Neutrophil (primary cell): ENCODE results near the gene PAXX.

ENCODE experiments used
- H3K27ac ChIP-seq: fragments of 200-600 bp; sonication (generic); 2 replicates; pipeline ENCODE4 v1.5.1; 2016; ENCODE audit warnings: mild to moderate bottlenecking, moderate library complexity
- H3K27me3 ChIP-seq: fragments of 200-600 bp; sonication (generic); 2 replicates; pipeline ENCODE4 v1.6.0; 2016; ENCODE audit warnings: mild to moderate bottlenecking
- H3K36me3 ChIP-seq: fragments of 200-600 bp; sonication (generic); 2 replicates; pipeline ENCODE4 v1.5.1; 2017
- H3K4me1 ChIP-seq, 2 experiments: fragments of 200-600 bp in 1 of 2; sonication (generic) in 1 of 2; 1 replicate in 1 of 2; 2 replicates in 1 of 2; pipeline versions ENCODE4 v1.5.1 to v1.6.1; 2013 to 2016; ENCODE audit warnings: low read depth in 1 of 2, low read length in 1 of 2, mild to moderate bottlenecking in 1 of 2, moderate library complexity in 1 of 2; ENCODE audit not compliant: control insufficient read depth in 1 of 2, insufficient read depth in 1 of 2
- H3K4me3 ChIP-seq, 2 experiments: fragments of 200-600 bp in 1 of 2; sonication (generic) in 1 of 2; 1 replicate in 1 of 2; 2 replicates in 1 of 2; pipeline ENCODE4 v1.5.1; 2013 to 2016; ENCODE audit warnings: low read depth in 1 of 2, low read length in 1 of 2, mild to moderate bottlenecking in 1 of 2, moderate library complexity in 1 of 2
- H3K9me3 ChIP-seq: fragments of 200-600 bp; sonication (generic); 2 replicates; pipeline ENCODE4 v1.5.1; 2016
- TF ChIP-seq, protein P1 (sequence below): fragments of 200-600 bp; sonication (generic); IDR thresholded peaks from 2 replicates; pipeline ENCODE4 v1.5.1; 2016; ENCODE audit warnings: antibody characterized with exemption

PAXX gene

DNA sequence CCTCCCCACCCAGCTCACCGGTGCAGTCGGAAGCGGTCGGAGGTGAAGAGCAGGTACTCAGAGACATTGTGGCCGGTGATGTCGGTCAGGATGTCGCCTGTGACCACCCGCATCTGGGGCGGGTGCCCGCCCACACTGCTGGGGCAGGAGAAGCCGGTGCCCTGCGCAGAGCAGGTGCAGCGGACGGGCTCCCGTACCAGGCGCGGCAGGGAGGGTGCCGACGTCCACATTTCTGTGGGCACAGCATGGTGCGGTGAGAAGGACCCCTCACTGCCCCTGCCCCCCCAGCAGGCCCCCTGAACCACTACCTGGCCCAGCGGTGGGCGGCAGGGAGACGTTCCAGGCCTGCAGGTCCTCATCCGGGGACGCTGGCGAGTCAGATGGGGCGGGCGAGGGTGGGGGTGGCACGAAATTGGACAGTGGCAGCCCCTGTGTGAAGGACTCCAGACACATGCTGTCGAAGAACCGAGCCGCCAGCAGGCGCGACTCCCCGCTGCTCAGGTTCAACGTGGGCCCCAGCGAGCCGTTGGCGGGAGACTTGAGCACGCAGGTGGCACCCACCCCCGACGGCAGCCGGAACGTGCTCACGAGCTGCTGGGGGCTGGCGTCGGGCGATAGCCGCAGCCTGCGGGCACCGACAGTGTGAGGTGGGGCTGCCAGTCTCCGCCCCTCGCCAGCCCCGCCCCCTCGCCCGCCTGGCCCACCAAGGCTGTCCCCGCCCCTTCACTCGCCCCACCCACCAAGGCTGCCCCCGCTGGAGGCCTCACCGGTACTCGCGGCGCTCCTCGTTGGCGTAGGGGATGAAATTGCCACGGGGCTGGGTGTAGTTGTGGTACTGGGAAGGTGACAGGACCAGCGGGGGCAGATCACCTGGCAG, 20.7 kb downstream of the PAXX start:
- H3K36me3 ChIP-seq: peaks cover 100% of the 10 kb centered on the region
- H3K27me3 ChIP-seq: no peaks in the 10 kb centered on the region
- H3K9me3 ChIP-seq: no peaks in the 10 kb centered on the region
- no peak overlapping the region for H3K4me3 ChIP-seq
- TF ChIP-seq, protein P1, sequence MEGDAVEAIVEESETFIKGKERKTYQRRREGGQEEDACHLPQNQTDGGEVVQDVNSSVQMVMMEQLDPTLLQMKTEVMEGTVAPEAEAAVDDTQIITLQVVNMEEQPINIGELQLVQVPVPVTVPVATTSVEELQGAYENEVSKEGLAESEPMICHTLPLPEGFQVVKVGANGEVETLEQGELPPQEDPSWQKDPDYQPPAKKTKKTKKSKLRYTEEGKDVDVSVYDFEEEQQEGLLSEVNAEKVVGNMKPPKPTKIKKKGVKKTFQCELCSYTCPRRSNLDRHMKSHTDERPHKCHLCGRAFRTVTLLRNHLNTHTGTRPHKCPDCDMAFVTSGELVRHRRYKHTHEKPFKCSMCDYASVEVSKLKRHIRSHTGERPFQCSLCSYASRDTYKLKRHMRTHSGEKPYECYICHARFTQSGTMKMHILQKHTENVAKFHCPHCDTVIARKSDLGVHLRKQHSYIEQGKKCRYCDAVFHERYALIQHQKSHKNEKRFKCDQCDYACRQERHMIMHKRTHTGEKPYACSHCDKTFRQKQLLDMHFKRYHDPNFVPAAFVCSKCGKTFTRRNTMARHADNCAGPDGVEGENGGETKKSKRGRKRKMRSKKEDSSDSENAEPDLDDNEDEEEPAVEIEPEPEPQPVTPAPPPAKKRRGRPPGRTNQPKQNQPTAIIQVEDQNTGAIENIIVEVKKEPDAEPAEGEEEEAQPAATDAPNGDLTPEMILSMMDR: no peak
- H3K27ac ChIP-seq: no peak overlapping the region
- H3K4me1 ChIP-seq: no peaks in the 10 kb centered on the region

DNA sequence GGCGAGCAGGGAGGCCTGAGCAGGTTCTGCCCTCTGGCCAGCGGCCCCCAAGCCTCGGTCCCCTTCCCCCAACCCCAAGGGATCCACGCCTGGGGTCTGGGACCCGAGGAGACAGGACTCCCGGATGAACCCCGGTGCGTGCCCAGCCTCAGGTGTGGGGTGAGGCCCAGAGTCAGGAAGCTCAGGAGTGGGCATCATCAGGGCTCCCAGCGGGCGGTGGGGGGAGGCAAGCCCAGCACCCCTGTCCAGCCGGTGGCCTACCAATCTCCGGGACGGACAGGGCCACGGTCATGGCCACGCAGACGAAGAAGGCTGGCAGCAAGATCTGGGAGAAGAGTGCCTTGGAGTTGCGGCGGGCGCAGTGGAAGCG, 21.3 kb downstream of the PAXX start:
- H3K4me3 ChIP-seq: no peak overlapping the region
- no peak overlapping the region for H3K27ac ChIP-seq
- H3K36me3 ChIP-seq: peaks cover 98% of the 10 kb centered on the region
- no peaks in the 10 kb centered on the region for H3K4me1 ChIP-seq
- no peaks in the 10 kb centered on the region for H3K27me3 ChIP-seq
- TF ChIP-seq, protein P1: no peak
- no peaks in the 10 kb centered on the region for H3K9me3 ChIP-seq

DNA sequence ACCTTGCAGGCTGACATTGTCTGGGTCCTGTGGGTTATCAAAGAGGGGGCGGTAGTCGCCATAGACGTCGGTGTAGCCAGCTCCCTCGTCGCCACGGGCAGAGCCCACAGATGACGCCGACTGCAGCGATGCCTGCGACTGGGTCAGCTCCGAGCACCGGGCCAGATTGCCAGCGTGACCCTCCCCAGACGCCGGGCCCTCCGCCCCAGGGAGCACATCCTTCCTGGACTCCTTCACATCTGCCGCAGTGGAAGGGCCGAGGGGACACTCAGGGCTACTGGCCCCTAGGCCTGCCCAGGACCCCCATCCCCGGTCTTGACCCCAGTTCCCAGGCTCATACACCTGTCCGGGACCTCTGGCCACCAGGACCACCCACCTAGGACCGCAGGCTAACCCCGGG, 21.9 kb downstream of the PAXX start:
- Histone ChIP-seq H3K4me3 (no peak overlapping the region), H3K9me3 (no peaks in the 10 kb centered on the region), H3K27ac (no peak overlapping the region), H3K27me3 (no peaks in the 10 kb centered on the region), H3K36me3 (peaks cover 98% of the 10 kb centered on the region), H3K4me1 (no peaks in the 10 kb centered on the region)
- TF ChIP-seq, protein P1: no peak

DNA sequence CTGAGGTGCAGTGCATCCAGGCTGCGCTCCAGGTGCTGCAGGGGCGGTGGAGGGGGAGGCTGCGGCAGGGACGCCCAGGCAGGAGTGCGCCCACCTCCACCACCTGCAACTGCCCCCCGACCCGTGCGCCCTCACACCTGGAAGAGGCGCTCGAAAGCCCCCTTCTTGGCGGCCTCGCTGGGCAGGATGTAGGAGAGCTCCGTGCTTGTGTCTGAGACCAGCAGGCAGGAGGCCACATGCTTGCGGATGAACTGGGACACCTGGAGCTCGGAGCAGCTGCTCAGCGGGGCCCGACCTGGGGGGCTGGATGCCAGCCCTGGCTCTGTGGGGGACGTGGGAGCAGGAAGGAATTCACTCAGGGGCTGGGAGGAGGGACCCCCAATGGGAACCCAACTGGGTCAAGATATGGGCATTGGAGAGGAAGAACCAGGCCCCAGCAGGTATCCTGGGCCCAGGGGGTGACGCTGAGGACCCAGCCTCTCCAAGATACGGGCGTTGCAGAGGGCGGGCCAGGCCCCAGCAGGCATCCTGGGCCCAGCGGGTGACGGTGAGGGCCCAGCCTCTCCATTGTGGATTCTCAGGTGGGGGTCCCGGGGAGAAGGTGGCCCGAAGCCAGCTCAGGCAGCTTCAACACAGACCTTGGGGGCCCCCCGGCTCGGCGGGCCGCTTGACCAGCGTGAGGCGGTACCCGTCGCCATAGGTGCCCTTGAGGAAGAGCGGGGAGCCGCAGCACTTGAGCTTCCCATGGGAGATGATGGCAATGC, 22.7 kb downstream of the PAXX start:
- no peak overlapping the region for H3K4me3 ChIP-seq
- no peaks in the 10 kb centered on the region for H3K4me1 ChIP-seq
- H3K36me3 ChIP-seq: peaks cover 96% of the 10 kb centered on the region

DNA sequence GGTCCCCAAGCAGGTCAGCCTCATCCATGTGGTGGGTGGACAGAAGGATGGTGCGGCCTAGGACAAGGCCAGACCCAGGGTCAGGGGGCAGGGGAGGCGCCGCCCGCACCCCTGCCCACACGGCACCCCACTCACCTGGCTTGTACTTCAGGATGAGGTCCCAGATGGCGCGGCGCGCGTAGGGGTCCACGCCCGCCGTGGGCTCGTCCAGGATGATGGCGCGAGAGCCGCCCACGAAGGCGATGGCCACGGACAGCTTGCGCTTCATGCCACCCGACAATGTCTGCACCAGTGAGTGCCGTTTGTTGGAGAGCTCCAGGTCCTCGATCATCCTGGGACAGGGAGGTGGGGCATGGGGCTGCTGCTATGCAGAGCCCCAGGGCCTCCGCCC, 23.3 kb downstream of the PAXX start:
- TF ChIP-seq, protein P1: no peak
- Histone ChIP-seq H3K36me3 (peaks cover 96% of the 10 kb centered on the region), H3K9me3 (no peaks in the 10 kb centered on the region), H3K4me1 (no peaks in the 10 kb centered on the region), H3K27me3 (no peaks in the 10 kb centered on the region), H3K27ac (no peak overlapping the region), H3K4me3 (no peak overlapping the region)

More for the DNA sequence above, 22.7 kb downstream of the PAXX start:
- TF ChIP-seq, protein P1: no peak
- Histone ChIP-seq H3K27ac (no peak overlapping the region), H3K9me3 (no peaks in the 10 kb centered on the region), H3K27me3 (no peaks in the 10 kb centered on the region)
